ENCODE data around the gene BBS1.

DNA sequence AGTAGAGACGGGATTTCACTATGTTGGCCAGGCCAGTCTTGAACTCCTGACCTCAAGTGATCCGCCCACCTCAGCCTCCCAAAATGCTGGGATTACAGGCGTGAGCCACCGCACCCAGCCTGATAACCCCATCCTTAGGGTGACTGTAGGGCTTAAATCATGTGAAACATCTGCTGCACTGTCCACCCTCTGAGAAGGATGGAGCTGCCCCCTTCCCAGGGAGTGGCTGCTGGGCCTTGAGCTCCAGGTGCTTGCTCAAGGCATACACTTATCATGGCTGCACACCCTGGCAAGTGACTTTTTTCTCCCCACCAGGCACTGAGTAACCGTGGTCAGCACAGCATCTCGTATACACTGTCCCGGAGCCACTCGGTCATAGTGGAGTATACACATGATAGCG, 38.4 kb upstream of the BBS1 start:
- TF ChIP-seq EZH2 (IDR thresholded peaks at IDR 0.05; ENCODE audit: low read depth) (no peak), CTCF (conservative IDR thresholded peaks at IDR 0.05) (no peak)

All from PC-9 (cell line).